ENCODE measurements around the gene VWA5B2.
A peak's percentile ranks its signal among the peaks of the same experiment; 100 is the strongest.

The VWA5B2 gene

GRCh38 chr3:184223946-184224345, 5.4 kb upstream of the VWA5B2 start:
- DNase-seq (ENCODE audit: low read depth in 2 of 2) = no peak

DNA sequence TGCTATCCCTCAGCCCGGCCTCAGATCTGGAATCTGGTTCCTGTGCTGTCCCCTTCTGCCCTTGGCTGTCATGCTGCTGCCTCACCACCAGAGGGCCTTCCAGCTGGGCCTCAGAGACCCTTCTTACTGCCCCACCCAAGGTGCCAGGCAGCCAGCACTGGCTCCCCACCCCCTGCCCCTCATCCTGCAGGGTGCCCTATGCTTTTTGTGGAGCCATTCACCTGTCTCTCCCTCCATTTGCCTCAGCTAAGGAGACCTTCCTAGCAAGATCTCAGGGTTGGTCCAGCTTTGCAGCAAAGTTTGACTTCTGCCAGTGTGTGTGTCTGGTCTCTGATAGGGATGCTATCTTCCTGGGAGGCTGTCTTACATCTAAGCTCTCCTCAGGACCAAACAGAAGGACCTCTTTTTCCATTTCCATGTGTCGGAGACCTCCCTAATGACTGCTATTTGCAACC, 1.9 kb upstream of the VWA5B2 start:
- DNase-seq (ENCODE audit: low read depth in 2 of 2) = peak in 1 of 2 donors; percentile 23

DNA sequence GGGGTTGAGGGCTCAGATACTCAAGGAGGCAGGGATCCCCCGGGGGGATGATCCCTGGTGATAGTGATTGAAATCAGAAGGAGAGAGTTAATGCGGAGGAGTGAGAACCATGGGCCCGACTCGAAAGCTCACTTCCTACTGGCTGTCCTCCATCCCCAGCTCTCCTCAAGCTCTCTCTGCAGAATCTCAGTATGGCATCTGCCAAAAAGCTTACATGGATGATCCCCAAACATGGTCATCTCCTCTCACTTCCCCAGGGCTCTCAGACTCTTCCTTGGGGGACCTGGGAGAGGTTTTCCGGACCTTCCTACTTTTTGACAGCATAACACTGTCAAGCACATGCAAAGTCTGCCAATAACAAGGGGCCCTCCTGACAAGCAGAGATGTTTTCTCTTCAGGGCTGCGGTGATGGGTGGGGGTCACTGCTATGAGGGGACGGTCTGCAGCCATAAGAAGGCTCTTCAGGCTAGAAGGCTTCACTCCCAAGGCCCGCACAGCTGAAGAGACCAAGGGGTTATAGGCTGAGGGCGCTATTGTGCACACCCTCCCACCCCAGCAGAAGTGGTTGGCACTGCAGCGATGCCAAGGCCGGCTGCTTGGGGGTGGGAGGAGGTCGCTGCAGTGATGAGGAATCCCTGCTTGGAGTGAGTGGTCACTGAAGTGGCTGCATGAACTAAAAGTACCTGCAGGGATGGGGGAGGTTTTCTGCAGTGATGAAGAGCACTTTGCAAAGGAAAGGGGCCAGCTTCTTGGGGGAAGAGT, 828 bp upstream of the VWA5B2 start:
- DNase-seq (ENCODE audit: low read depth in 2 of 2) = no peak

- DNase-seq (ENCODE audit: low read depth in 2 of 2) = no peak
These were observed 757 bp downstream of the VWA5B2 start for GRCh38 chr3:184230081-184230602.

GRCh38 chr3:184230603-184231528, 1.5 kb downstream of the VWA5B2 start:
- DNase-seq (ENCODE audit: low read depth in 2 of 2) = no peak

DNA sequence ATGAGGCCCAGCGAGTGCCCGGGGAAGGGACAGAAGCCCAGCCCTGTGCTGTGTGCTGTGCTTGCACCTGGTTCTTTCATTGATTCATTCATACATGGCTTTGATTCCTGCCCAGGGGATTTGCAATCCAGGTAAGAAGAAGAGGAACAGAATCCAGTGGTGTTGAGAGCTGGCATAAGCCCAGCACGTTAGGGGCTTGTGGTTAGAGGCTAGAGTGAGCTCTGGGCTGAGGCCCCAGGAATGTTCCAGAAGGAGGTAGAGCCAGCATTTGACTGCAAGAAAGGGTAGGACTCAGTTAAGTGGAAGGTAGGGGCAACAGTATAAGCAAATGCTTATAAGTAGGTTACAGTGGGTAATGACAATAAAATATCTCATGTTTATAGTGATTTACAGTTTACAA, 2.3 kb downstream of the VWA5B2 start:
- no peak for DNase-seq (ENCODE audit: low read depth in 2 of 2)

- DNase-seq (ENCODE audit: low read depth in 2 of 2) = no peak
These were observed 3.9 kb downstream of the VWA5B2 start for GRCh38 chr3:184233127-184233843.

DNA sequence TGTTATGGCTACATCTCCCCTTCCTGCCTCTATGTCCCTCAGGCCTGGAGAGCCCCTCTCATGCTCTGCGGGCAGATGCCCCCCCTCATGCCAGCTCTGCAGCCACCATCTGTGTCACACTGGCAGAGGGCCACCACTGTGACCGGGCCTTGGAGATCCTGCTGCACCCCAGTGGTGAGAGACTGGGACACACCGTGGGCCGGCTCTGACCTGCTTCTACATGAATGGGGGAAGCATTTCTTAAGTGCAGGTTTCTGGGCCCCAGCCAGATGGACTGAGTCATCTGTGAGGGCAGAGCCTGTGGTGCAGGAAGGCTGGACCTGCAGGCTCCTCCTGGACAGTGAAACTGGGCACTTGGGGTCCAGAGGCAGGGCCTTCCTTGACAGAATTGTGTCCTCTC, 4.8 kb downstream of the VWA5B2 start:
- no peak for DNase-seq (ENCODE audit: low read depth in 2 of 2)

GRCh38 chr3:184234671-184235380, 5.4 kb downstream of the VWA5B2 start:
- no peak for DNase-seq (ENCODE audit: low read depth in 2 of 2)

DNA sequence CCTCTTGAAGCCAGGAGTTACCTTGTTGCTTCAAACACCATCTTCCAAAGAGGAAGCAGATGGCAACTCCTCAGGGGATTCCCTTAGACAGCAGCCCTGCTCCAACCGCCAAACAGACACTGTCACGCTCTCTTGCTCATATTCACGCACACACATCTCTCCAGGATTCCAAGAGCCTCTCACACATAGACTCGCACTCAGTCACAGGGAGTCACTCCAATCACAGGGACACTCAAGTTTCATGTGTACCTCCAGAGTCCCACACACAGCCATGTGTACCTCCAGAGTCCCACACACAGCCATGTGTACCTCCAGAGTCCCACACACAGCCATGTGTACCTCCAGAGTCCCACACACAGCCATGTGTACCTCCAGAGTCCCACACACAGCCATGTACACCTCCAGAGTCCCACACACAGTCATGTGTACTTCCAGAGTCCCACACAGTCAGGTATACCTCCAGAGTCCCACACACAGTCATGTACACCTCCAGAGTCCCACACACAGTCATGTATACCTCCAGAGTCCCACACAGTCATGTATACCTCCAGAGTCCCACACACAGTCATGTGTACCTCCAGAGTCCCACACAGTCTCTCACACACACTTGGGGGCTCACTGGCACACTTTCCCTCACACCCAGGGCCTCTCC, 6.1 kb downstream of the VWA5B2 start:
- DNase-seq (ENCODE audit: low read depth in 2 of 2) = no peak

- DNase-seq (ENCODE audit: low read depth in 2 of 2) = no peak
These were observed 6.6 kb downstream of the VWA5B2 start for GRCh38 chr3:184236033-184236410.

DNA sequence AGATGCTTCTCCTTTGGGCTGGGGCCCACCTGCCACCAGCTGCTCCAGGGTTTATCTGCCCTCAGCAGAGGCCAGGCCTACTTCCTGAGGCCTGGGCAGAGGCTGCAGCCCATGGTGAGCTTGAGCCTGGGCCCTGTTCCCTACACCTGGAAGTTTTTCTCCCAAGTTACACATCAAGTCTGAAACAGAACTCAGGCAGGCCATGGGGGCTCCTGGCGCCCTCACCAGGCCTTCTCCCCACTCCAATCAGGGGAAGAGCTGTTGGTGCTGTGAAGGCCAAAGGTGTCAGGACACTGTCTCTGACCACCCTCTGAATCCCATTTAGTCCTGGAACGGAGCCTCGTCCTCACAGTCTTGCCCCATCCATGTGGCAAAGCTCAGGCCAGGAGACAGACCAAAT, 7.3 kb downstream of the VWA5B2 start:
- no peak for DNase-seq (ENCODE audit: low read depth in 2 of 2)

GRCh38 chr3:184237211-184237610, 7.8 kb downstream of the VWA5B2 start:
- DNase-seq (ENCODE audit: low read depth in 2 of 2) = no peak

GRCh38 chr3:184237807-184238206, 8.4 kb downstream of the VWA5B2 start:
- DNase-seq (ENCODE audit: low read depth in 2 of 2) = no peak

GRCh38 chr3:184238246-184238818, 8.9 kb downstream of the VWA5B2 start:
- no peak for DNase-seq (ENCODE audit: low read depth in 2 of 2)

GRCh38 chr3:184239221-184239620, 9.8 kb downstream of the VWA5B2 start:
- no peak for DNase-seq (ENCODE audit: low read depth in 2 of 2)

- DNase-seq (ENCODE audit: low read depth in 2 of 2) = no peak
These were observed 10.3 kb downstream of the VWA5B2 start for GRCh38 chr3:184239708-184240107.

GRCh38 chr3:184240384-184241140, 11.2 kb downstream of the VWA5B2 start:
- no peak for DNase-seq (ENCODE audit: low read depth in 2 of 2)

DNA sequence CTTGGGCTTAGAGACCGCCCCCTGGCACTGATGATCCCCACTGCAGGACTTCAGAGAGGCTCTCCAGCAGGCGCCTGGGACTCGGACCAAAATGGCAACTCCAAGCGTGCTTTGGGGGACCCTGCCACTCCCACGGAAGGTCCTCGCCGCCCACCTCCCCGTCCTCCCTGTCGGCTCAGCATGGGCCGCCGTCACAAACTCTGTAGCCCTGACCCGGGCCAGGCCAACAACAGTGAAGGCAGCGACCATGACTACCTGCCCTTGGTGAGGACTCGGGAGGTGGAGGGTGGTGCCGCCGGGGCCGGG, 11.7 kb downstream of the VWA5B2 start:
- no peak for DNase-seq (ENCODE audit: low read depth in 2 of 2)

Measured in stimulated activated CD8-positive, alpha-beta memory T cell treated with anti-CD3 and anti-CD28 coated beads, Interleukin-7, amount 100 ng/mL, for 1 hour (primary cell).